ENCODE results near the gene PPP1R3D.
"Not testable (repeated sequence)": the region's sequence is repeated elsewhere in the genome, so short reads cannot be mapped to it uniquely, and the experiment has no call there.

The PPP1R3D gene

GRCh38 chr20:59912609-59913008, 27.5 kb downstream of the PPP1R3D start:
- no peak for DNase-seq

GRCh38 chr20:59911041-59911440, 29.1 kb downstream of the PPP1R3D start:
- no peak for DNase-seq

DNA sequence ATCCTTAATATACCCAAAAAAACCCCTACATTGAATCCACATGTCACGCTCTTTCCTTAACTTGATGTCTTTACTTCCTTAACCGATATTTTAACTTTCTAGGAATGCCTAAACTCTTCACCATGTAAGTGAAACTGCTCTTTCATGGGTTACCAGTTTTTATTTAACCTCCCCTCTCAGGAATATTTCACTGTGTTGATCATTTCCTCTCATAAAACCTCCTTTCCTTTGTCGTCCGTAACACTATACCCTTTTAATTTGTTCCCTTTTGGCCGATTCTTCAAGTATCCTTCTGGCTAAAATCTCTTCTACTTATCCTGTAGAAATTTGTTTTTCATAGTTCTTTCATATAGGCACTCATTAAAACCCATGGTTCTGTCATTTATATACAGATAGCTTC, 31.2 kb downstream of the PPP1R3D start:
- DNase-seq, result no peak

- DNase-seq, result no peak
Observed at GRCh38 chr20:59903621-59904020, 36.5 kb downstream of the PPP1R3D start.

GRCh38 chr20:59902470-59902869, 37.6 kb downstream of the PPP1R3D start:
- no peak for DNase-seq

DNA sequence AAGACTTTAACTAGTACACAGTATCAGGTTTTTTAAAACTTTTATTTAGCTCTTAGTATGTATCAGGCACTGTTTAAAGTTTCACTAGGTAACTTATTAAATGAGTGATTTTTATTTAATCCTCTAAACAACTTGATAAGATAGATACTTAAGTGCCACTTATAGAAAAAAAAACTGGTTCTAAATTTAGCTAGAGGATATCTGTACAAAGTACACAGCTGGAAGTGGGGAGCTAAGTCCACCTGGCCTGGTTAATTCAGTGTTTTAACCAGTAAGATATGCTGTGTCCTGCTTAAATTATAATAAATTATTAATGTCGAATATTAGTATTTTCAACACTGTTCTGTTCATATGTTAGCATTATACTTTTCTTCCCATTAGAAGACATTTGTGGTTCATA, 44.2 kb downstream of the PPP1R3D start:
- no peak for DNase-seq

GRCh38 chr20:59891581-59891980, 48.5 kb downstream of the PPP1R3D start:
- DNase-seq, result no peak

DNA sequence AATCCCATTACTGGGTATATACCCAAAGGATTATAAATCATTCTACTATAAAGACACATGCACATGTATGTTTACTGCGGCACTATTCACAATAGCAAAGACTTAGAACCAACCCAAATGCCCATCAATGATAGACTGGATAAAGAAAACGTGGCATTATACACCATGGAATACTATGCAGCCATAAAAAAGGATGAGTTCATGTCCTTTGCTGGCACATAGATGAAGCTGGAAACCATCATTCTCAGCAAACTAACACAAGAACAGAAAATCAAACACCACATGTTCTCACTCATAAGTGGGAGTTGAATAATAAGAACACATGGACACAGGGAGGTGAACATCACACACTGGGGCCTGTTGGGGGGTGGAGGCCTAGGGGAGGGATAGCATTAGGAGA, 50.1 kb downstream of the PPP1R3D start:
- DNase-seq, result not testable (repeated sequence)

- no peak for DNase-seq
Observed at GRCh38 chr20:59888050-59888449, 52.1 kb downstream of the PPP1R3D start.

All from NCI-H774 (cell line).